ENCODE results near the gene RPL36AL.

Gene RPL36AL

DNA sequence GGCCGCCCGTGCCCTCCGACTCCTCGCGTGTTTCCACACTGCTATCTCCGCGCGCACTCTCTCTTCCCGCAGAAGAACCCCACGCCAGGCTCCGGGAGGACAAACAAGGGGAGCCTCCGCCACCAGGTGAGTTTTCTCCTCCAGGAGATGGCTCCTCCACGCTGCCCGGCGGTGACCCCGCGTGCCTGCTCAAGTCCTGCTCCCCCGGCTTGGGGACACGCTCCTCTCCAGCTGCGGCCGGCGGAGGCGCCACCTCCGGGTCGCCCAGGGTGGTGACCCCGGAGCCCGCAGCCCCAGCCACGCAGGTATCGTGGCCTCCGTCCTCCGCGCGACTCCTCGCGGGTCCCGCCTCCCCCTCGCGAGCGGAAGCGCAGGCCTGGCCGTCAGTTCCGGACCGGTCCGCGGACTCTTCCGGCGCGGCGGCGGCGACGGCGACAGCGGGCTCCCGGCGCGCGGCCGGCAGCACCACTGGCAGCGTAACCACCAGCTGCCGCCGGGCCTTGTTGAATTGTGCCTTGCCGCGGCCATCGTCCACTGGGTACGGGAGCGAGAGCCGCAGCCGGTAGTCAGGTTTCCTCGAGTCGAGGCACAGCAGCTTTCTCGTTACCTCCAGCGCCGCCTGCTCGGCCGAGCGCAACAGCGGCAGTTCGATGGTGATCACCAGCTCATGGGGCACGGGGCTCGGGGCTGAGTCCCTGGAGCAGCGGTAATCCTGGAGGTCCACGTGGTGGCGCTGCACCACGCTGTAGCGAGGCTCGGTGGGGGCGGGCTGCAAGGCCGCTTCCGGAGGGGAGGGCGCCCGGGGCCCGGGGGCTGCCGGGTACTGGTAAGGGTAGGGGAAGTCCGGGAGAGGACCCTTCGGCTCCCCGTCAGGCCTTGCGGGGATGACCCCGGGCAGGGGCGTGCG lies 13.5 kb upstream of the RPL36AL start:
- TF ChIP-seq, protein P1, sequence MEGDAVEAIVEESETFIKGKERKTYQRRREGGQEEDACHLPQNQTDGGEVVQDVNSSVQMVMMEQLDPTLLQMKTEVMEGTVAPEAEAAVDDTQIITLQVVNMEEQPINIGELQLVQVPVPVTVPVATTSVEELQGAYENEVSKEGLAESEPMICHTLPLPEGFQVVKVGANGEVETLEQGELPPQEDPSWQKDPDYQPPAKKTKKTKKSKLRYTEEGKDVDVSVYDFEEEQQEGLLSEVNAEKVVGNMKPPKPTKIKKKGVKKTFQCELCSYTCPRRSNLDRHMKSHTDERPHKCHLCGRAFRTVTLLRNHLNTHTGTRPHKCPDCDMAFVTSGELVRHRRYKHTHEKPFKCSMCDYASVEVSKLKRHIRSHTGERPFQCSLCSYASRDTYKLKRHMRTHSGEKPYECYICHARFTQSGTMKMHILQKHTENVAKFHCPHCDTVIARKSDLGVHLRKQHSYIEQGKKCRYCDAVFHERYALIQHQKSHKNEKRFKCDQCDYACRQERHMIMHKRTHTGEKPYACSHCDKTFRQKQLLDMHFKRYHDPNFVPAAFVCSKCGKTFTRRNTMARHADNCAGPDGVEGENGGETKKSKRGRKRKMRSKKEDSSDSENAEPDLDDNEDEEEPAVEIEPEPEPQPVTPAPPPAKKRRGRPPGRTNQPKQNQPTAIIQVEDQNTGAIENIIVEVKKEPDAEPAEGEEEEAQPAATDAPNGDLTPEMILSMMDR (IDR thresholded peaks at IDR 0.05; ENCODE audit: insufficient read depth, low read length, missing control alignments), result peak; percentile 93
- CTCF ChIA-PET, result interaction anchor here (0.6 to 2.6 kb wide), 28 partner anchors 9 to 229 kb away, joined by 3 to 44 read pairs (median 5); partner anchors contain the start of genes KLHDC2, MGAT2, NEMF and RPL36AL
- POLR2A ChIA-PET, result interaction anchor here (1.0 to 2.3 kb wide), 7 partner anchors 9 to 228 kb away, joined by 3 to 23 read pairs (median 5); partner anchors contain the start of genes KLHDC2, MGAT2, NEMF and RPL36AL
- H3K4me3 ChIP-seq (ENCODE audit: low read depth, low read length), result peak overlapping the region; percentile 81
- peak; percentile 56 for DNase-seq (ENCODE audit: low read depth, low spot score)

- CTCF ChIA-PET, result interaction anchor here (1.6 to 6.6 kb wide), 4 partner anchors 8 to 163 kb away, joined by 3 to 44 read pairs (median 18); partner anchors contain the start of genes DNAAF2 and RPS29
- TF ChIP-seq, protein P1 (IDR thresholded peaks at IDR 0.05; ENCODE audit: insufficient read depth, low read length, missing control alignments), result no peak
- POLR2A ChIA-PET, result interaction anchor here (0.6 to 0.9 kb wide), 2 partner anchors 10 to 19 kb away, joined by 3 read pairs; no protein-coding TSS in a partner anchor
- H3K4me3 ChIP-seq (ENCODE audit: low read depth, low read length), result no peak overlapping the region
- DNase-seq (ENCODE audit: low read depth, low spot score), result no peak
Observed at GRCh38 chr14:49623941-49624839, 3.8 kb upstream of the RPL36AL start.

GRCh38 chr14:49623387-49623786 lies 3.0 kb upstream of the RPL36AL start:
- H3K4me3 ChIP-seq (ENCODE audit: low read depth, low read length), result peak overlapping the region; percentile 2; the same call in 1 of the 2 replicates
- TF ChIP-seq, protein P1 (IDR thresholded peaks at IDR 0.05; ENCODE audit: insufficient read depth, low read length, missing control alignments), result no peak
- CTCF ChIA-PET, result interaction anchor here (2.0 to 6.6 kb wide), 3 partner anchors 9 to 37 kb away, joined by 7 to 44 read pairs (median 30); partner anchors contain the start of genes DNAAF2 and RPS29
- no peak for DNase-seq (ENCODE audit: low read depth, low spot score)
- POLR2A ChIA-PET, result interaction anchor here (0.6 kb wide), 1 partner anchor 18 kb away, joined by 3 read pairs; no protein-coding TSS in a partner anchor

- POLR2A ChIA-PET, result no interaction called here
- CTCF ChIA-PET, result interaction anchor here (0.7 to 6.6 kb wide), 6 partner anchors 10 to 230 kb away, joined by 3 to 44 read pairs (median 6); partner anchors contain the start of genes DNAAF2, NEMF and RPS29
- TF ChIP-seq, protein P1 (IDR thresholded peaks at IDR 0.05; ENCODE audit: insufficient read depth, low read length, missing control alignments), result no peak
- DNase-seq (ENCODE audit: low read depth, low spot score), result no peak
- peak overlapping the region; percentile 93 for H3K4me3 ChIP-seq (ENCODE audit: low read depth, low read length)
Observed at GRCh38 chr14:49622022-49622607, 1.7 kb upstream of the RPL36AL start.

GRCh38 chr14:49621114-49621881 lies 872 bp upstream of the RPL36AL start:
- H3K4me3 ChIP-seq (ENCODE audit: low read depth, low read length), result peak overlapping the region; percentile 93
- POLR2A ChIA-PET, result interaction anchor here (1.4 to 2.4 kb wide), 7 partner anchors 9 to 147 kb away, joined by 4 to 23 read pairs (median 11); partner anchors contain the start of genes DNAAF2, KLHDC2, LRR1 and RPS29
- CTCF ChIA-PET, result interaction anchor here (0.7 to 6.6 kb wide), 8 partner anchors 9 to 241 kb away, joined by 3 to 44 read pairs (median 4); partner anchors contain the start of genes DNAAF2, NEMF and RPS29
- TF ChIP-seq, protein P1 (IDR thresholded peaks at IDR 0.05; ENCODE audit: insufficient read depth, low read length, missing control alignments), result no peak
- DNase-seq (ENCODE audit: low read depth, low spot score), result no peak
